Upper lobe of left lung (tissue), 6 donors: ENCODE measurements around the gene NXPH1. TPM values are rescaled to one million over a fixed set of nuclear protein-coding genes. Genes with fewer than 3 reads are reported as not detected.

Source experiments
- ATAC-seq, 2 donors: fragments of 200-7000 bp; cut with Tn5 transposase; one replicate each; pipeline ENCODE4 v1.9.1; 2022; ENCODE audit warnings: mild to moderate bottlenecking in 2 of 2, moderate library complexity in 2 of 2; ENCODE audit not compliant: low FRiP score in 2 of 2
- DNase-seq, 2 donors: peaks; one replicate each; pipeline ENCODE4 v3.0.0-alpha.2; 2019 to 2020
- H3K27ac ChIP-seq, 4 donors: fragments of 200-600 bp; sonication (generic); one replicate each; pipeline ENCODE4 v1.5.1; 2016 to 2019
- H3K27me3 ChIP-seq, 4 donors: fragments of 200-600 bp; sonication (generic); one replicate each; pipeline ENCODE4 v1.5.1; 2017 to 2019
- H3K36me3 ChIP-seq, 4 donors: fragments of 200-600 bp; sonication (generic); one replicate each; pipeline ENCODE4 v1.5.1; 2016 to 2019
- H3K4me1 ChIP-seq, 4 donors: fragments of 200-600 bp; sonication (generic); one replicate each; pipeline ENCODE4 v1.5.1; 2018 to 2019
- H3K4me3 ChIP-seq, 4 donors: fragments of 200-600 bp; sonication (generic); one replicate each; pipeline ENCODE4 v1.5.1; 2017 to 2019; ENCODE audit warnings: mild to moderate bottlenecking in 2 of 4, moderate library complexity in 1 of 4
- H3K9me3 ChIP-seq, 4 donors: fragments of 200-600 bp; sonication (generic); one replicate each; pipeline ENCODE4 v1.5.1; 2018 to 2019
- EP300 ChIP-seq, 4 donors: sonication (generic); formaldehyde crosslinking; IDR thresholded peaks; one replicate each; pipeline ENCODE4 v1.5.1; 2017; ENCODE audit warnings: antibody characterized with exemption in 4 of 4, control low read depth in 2 of 4
- POLR2A ChIP-seq, 4 donors: fragments of 450-650 bp; IDR thresholded peaks; one replicate each; pipeline ENCODE4 v1.5.1; 2016 to 2017; ENCODE audit warnings: antibody characterized with exemption in 4 of 4, mild to moderate bottlenecking in 2 of 4
- POLR2AphosphoS5 ChIP-seq, 2 donors: sonication (generic); formaldehyde crosslinking; IDR thresholded peaks; one replicate each; pipeline ENCODE4 v1.5.1; 2017; ENCODE audit warnings: antibody characterized with exemption in 2 of 2
- WGBS, 2 donors: methylation state at CpG; one replicate each; pipeline ENCODE4 v1.1.5; 2017 to 2018; 5-methylcytosine and 5-hydroxymethylcytosine counted together
- total RNA-seq, 6 donors: library from RNA; depleted of rRNA in 4 of 6; stranded (reverse); fragments of >200 nt in 4 of 6; gene quantifications; one replicate each; pipeline versions ENCODE4 v1.1.0 to v1.2.1, GENCODE V29; 2016 to 2021
- TF ChIP-seq, protein P1 (sequence below), 6 experiments: fragments of 450-650 bp in 4 of 6; fragments of 200-600 bp in 2 of 6; sonication (generic) in 2 of 6; IDR thresholded peaks; one replicate each; pipeline ENCODE4 v1.5.1; 2016 to 2019; ENCODE audit warnings: antibody characterized with exemption in 6 of 6
- donor health status: DM: no; HTN: no; CAD: no; lungs with moderate emphysema.
- donor health status: DM: no; HTN: yes; CAD: no; lungs with severe emphysema.

NXPH1 gene
- total RNA-seq, 6 donors from 2014 or later = not detected

DNA sequence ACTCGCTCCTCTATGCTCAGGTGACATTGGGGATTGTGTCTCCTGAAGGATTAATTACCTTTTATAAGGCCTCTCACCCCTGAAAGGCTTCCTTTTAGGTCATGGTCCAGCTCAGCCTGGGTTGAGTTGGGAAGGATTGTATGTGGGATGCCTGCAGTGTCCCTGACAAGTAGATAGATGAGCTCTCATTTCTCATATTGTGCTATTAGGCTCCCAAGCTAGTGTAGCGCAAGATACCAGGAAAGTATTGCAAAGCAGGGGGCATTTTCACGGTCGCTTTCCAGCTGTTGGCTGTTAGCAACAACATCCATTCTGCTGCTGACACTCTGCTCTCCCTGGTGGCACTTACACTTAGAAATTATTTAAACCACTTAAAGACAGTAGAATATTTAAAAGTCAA, 31.9 kb downstream of the NXPH1 start:
- no peak for ATAC-seq
- no peak for DNase-seq
- TF ChIP-seq POLR2AphosphoS5 (IDR thresholded peaks at IDR 0.05) (no peak), POLR2A (IDR thresholded peaks at IDR 0.05) (no peak), EP300 (IDR thresholded peaks at IDR 0.05) (no peak)
- TF ChIP-seq, protein P1, sequence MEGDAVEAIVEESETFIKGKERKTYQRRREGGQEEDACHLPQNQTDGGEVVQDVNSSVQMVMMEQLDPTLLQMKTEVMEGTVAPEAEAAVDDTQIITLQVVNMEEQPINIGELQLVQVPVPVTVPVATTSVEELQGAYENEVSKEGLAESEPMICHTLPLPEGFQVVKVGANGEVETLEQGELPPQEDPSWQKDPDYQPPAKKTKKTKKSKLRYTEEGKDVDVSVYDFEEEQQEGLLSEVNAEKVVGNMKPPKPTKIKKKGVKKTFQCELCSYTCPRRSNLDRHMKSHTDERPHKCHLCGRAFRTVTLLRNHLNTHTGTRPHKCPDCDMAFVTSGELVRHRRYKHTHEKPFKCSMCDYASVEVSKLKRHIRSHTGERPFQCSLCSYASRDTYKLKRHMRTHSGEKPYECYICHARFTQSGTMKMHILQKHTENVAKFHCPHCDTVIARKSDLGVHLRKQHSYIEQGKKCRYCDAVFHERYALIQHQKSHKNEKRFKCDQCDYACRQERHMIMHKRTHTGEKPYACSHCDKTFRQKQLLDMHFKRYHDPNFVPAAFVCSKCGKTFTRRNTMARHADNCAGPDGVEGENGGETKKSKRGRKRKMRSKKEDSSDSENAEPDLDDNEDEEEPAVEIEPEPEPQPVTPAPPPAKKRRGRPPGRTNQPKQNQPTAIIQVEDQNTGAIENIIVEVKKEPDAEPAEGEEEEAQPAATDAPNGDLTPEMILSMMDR (IDR thresholded peaks at IDR 0.05) = no peak
- Histone ChIP-seq H3K4me1 (no peaks in the 10 kb centered on the region), H3K36me3 (no peaks in the 10 kb centered on the region), H3K27ac (no peak overlapping the region), H3K27me3 (no peaks in the 10 kb centered on the region), H3K9me3 (no peaks in the 10 kb centered on the region), H3K4me3 (no peak overlapping the region)
- 68 to 91% methylated on average over 4 of the region's 4 CpGs for WGBS, 2 donors

DNA sequence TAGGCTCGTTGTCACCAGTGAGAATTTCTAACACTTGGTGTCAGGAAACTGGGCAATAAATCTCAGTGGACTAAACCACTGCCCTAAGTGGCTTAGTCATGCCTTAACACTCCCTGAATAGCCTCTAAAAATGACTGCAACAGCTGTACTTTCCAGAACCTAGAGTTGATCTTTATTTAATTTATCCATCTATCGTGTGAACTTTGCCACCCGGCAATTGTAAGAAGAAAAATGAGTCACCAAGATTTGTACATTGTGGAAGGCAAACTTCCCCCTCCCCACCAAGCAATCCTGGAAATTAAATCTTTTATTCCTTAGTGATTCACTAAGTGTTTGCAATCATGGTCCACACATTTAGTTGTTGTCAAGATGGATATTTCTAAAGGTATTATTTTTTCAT, 47.1 kb downstream of the NXPH1 start:
- no peak overlapping the region for H3K4me3 ChIP-seq
- H3K9me3 ChIP-seq = no peaks in the 10 kb centered on the region
- DNase-seq (no peak), ATAC-seq (no peak)
- no peaks in the 10 kb centered on the region for H3K27me3 ChIP-seq
- no peaks in the 10 kb centered on the region for H3K4me1 ChIP-seq
- no peak for TF ChIP-seq EP300 (IDR thresholded peaks at IDR 0.05)
- TF ChIP-seq POLR2AphosphoS5 (IDR thresholded peaks at IDR 0.05) = no peak
- TF ChIP-seq, protein P1 (IDR thresholded peaks at IDR 0.05) = no peak
- TF ChIP-seq POLR2A (IDR thresholded peaks at IDR 0.05) = no peak
- no peaks in the 10 kb centered on the region for H3K36me3 ChIP-seq
- no peak overlapping the region for H3K27ac ChIP-seq
- WGBS, 2 donors = 67 to 82% methylated on average over 3 of the region's 3 CpGs

DNA sequence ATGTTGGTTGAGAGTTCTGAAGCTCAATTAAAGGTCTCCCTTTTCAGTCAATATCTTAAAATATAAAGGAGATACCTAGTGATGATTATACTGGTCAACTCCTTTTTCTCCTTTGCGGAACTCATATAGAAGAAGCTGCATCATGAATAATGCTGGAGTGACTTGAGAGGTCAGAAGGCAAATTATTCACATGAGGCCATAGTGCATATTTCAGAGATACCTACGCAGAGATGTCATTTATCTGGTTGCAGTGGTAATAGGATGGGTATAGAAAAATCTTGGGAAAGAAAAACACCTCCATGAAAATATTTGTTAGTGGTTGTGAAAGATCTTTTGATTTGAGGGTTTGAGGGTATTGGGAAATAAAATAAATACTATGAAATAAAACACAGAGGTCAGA, 47.7 kb downstream of the NXPH1 start:
- Histone ChIP-seq H3K27ac (no peak overlapping the region), H3K9me3 (no peaks in the 10 kb centered on the region), H3K4me1 (no peaks in the 10 kb centered on the region), H3K4me3 (no peak overlapping the region), H3K27me3 (no peaks in the 10 kb centered on the region), H3K36me3 (no peaks in the 10 kb centered on the region)
- ATAC-seq (no peak), DNase-seq (no peak)
- WGBS, 2 donors = 83 to 84% methylated on average over 2 of the region's 2 CpGs
- TF ChIP-seq EP300 (IDR thresholded peaks at IDR 0.05) (no peak), POLR2AphosphoS5 (IDR thresholded peaks at IDR 0.05) (no peak)
- TF ChIP-seq, protein P1 (IDR thresholded peaks at IDR 0.05) = no peak

GRCh38 chr7:8481752-8482446, 48.5 kb downstream of the NXPH1 start:
- peak in 1 of 2 donors; percentile 53 for ATAC-seq
- 72 to 79% methylated on average over 2 to 4 of the region's 4 CpGs for whole genome bisulfite sequencing, 2 donors
- no peaks in the 10 kb centered on the region for H3K27me3 ChIP-seq
- H3K4me1 ChIP-seq = no peaks in the 10 kb centered on the region
- H3K36me3 ChIP-seq = no peaks in the 10 kb centered on the region
- DNase-seq = no peak
- TF ChIP-seq POLR2AphosphoS5 (IDR thresholded peaks at IDR 0.05) (no peak), EP300 (IDR thresholded peaks at IDR 0.05) (no peak), POLR2A (IDR thresholded peaks at IDR 0.05) (no peak)
- TF ChIP-seq, protein P1 (IDR thresholded peaks at IDR 0.05) = no peak
- no peaks in the 10 kb centered on the region for H3K9me3 ChIP-seq
- H3K27ac ChIP-seq = no peak overlapping the region
- no peak overlapping the region for H3K4me3 ChIP-seq
